Measurements from ENCODE around the gene ARMC5. TPM values are rescaled to one million over a fixed set of nuclear protein-coding genes. Genes with fewer than 3 reads are reported as not detected.

ARMC5 gene
- total RNA-seq, 3 donors from 2014 or later = 8.3 to 9.9 (median 8.5) TPM

DNA sequence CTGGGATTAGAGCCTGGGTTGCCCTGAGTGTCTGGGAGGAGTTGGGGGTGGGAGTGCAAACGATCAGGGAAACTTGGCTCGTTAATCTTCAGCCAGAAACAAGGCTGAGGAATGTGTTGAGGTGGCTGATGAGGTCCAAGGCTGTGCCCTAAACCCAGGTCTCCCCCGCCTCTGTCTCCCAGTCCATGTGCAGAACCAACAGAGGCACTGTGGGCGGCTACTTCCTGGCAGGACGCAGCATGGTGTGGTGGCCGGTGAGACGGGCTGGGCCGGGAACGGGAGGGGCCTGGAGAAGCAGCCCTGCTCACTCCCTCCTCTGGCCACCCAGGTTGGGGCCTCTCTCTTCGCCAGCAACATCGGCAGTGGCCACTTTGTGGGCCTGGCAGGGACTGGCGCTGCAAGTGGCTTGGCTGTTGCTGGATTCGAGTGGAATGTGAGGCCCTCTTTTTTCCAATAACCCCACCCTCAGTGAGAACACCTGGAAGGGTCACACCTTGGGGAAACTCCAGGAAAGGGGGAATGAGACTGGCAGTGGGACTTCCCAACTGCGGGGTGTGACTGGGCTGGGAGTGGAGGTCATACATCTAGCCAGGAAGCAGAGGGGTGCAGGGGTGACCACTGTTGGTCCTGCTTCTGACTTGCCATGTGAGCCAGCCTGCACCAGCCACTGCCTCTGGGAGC is 25.3 kb downstream of the ARMC5 start:
- intact Hi-C loops (cut with DNase I, micrococcal nuclease) = no loop called here

DNA sequence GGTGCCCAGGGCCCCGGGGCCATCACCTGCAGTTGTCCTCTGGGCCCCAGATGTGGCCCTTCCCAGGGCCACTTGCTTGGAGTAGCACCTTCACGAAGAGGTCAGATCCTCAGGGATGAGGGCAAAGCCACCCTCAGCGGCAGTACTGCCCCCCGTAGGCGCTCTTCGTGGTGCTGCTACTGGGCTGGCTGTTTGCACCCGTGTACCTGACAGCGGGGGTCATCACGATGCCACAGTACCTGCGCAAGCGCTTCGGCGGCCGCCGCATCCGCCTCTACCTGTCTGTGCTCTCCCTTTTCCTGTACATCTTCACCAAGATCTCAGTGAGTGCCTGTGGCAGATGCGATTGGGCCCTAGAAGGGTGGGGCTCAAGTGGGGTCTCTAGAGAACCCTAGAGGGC is 26.3 kb downstream of the ARMC5 start:
- ATAC-seq = no peak
- peak in 1 of 3 donors; percentile 57 for DNase-seq
- intact Hi-C loops (cut with DNase I, micrococcal nuclease) = no loop called here
- H3K9me3 ChIP-seq = no peaks in the 10 kb centered on the region
- H3K4me1 ChIP-seq (ENCODE audit: low read depth) = peaks cover 24% of the 10 kb centered on the region
- TF ChIP-seq CTCF (IDR thresholded peaks at IDR 0.05) = no peak
- no peak overlapping the region for H3K4me3 ChIP-seq
- H3K36me3 ChIP-seq (ENCODE audit: low read depth) = no peaks in the 10 kb centered on the region

More for the DNA sequence above, 25.3 kb downstream of the ARMC5 start:
- no peak for TF ChIP-seq CTCF (IDR thresholded peaks at IDR 0.05)
- H3K36me3 ChIP-seq (ENCODE audit: low read depth) = no peaks in the 10 kb centered on the region
- peak; percentile 68 to 83 (median 80) for DNase-seq
- peak; percentile 69 for ATAC-seq
- no peaks in the 10 kb centered on the region for H3K9me3 ChIP-seq
- H3K4me3 ChIP-seq = no peak overlapping the region
- peaks cover 24% of the 10 kb centered on the region for H3K4me1 ChIP-seq (ENCODE audit: low read depth)

DNA sequence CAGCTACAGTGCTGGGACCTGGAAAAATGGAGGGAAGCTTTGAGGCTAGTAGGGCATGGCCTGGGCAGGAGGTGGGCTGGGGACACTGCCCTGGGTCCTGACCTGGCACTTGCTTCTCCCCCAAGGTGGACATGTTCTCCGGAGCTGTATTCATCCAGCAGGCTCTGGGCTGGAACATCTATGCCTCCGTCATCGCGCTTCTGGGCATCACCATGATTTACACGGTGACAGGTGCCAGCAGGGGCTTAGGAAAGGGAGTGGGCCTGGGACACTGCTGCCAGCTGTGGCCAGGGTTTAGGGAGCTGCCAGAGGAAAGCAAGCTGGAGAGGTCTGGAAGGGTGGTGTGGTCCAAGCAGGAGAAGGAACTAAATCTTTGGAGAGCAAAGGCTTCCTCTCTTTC is 26.7 kb downstream of the ARMC5 start:
- no peak for ATAC-seq
- no peaks in the 10 kb centered on the region for H3K9me3 ChIP-seq
- H3K36me3 ChIP-seq (ENCODE audit: low read depth) = no peaks in the 10 kb centered on the region
- TF ChIP-seq CTCF (IDR thresholded peaks at IDR 0.05) = no peak
- intact Hi-C loops (cut with DNase I, micrococcal nuclease) = no loop called here
- DNase-seq = no peak
- H3K4me1 ChIP-seq (ENCODE audit: low read depth) = peaks cover 20% of the 10 kb centered on the region
- no peak overlapping the region for H3K4me3 ChIP-seq

DNA sequence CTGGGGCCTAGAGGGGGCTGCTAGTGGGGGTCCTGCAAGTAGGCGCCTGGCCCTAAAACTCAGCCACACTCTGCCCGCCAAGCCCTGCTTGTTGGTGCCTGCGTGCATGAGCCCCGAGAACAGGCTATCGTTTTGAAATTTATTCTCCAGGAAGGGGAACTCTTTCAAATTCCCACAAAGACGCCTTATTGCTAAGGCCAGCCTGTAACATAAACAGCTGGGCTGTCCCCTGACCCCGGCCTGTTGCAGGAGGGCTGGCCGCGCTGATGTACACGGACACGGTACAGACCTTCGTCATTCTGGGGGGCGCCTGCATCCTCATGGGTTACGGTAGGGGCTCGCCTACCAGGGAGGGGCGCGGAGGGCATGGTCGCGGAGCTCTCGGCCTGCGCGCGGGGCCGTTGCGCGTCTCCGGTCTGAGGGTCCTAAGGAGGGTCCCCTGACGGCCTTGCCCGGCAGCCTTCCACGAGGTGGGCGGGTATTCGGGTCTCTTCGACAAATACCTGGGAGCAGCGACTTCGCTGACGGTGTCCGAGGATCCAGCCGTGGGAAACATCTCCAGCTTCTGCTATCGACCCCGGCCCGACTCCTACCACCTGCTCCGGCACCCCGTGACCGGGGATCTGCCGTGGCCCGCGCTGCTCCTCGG is 27.9 kb downstream of the ARMC5 start:
- ATAC-seq = no peak
- intact Hi-C loops (cut with DNase I, micrococcal nuclease) = no loop called here
- H3K36me3 ChIP-seq (ENCODE audit: low read depth) = no peaks in the 10 kb centered on the region

GRCh38 chr16:31487720-31488467 is 28.6 kb downstream of the ARMC5 start:
- ATAC-seq (peak; percentile 86), DNase-seq (peak; percentile 77 to 87 (median 85))
- H3K4me3 ChIP-seq = no peak overlapping the region
- intact Hi-C loops (cut with DNase I, micrococcal nuclease) = no loop called here
- peaks cover 20% of the 10 kb centered on the region for H3K4me1 ChIP-seq (ENCODE audit: low read depth)
- no peaks in the 10 kb centered on the region for H3K36me3 ChIP-seq (ENCODE audit: low read depth)
- TF ChIP-seq CTCF (IDR thresholded peaks at IDR 0.05) = no peak
- no peaks in the 10 kb centered on the region for H3K9me3 ChIP-seq

More for the DNA sequence above, 27.9 kb downstream of the ARMC5 start:
- Histone ChIP-seq H3K4me3 (no peak overlapping the region), H3K4me1 (ENCODE audit: low read depth) (peaks cover 20% of the 10 kb centered on the region), H3K9me3 (no peaks in the 10 kb centered on the region)
- peak in 2 of 3 donors; percentile 53 to 64 for DNase-seq
- no peak for TF ChIP-seq CTCF (IDR thresholded peaks at IDR 0.05)
